Measurements from ENCODE around the gene ZNF337.

DNA sequence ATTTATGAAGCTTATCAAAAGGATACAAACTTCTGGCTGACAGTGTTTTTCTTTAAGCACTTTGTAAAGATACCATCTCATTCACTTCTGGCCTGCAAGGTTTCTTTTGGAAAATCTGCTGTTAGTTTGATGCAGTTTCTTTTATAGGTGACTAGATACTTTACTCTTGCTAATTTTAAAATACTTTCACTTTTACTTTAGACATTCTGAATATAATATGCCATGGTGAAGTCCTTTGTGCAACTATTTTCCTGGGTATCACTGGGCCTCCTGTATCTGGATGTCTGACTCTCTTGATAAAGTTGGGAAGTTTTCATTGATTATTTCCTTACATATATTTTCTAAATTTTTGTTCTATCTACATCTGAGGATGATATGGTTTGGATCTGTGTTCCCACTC is 29.0 kb upstream of the ZNF337 start:
- TF ChIP-seq, protein P1, sequence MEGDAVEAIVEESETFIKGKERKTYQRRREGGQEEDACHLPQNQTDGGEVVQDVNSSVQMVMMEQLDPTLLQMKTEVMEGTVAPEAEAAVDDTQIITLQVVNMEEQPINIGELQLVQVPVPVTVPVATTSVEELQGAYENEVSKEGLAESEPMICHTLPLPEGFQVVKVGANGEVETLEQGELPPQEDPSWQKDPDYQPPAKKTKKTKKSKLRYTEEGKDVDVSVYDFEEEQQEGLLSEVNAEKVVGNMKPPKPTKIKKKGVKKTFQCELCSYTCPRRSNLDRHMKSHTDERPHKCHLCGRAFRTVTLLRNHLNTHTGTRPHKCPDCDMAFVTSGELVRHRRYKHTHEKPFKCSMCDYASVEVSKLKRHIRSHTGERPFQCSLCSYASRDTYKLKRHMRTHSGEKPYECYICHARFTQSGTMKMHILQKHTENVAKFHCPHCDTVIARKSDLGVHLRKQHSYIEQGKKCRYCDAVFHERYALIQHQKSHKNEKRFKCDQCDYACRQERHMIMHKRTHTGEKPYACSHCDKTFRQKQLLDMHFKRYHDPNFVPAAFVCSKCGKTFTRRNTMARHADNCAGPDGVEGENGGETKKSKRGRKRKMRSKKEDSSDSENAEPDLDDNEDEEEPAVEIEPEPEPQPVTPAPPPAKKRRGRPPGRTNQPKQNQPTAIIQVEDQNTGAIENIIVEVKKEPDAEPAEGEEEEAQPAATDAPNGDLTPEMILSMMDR (IDR thresholded peaks at IDR 0.05) = no peak
- no peak for TF ChIP-seq POLR2A (IDR thresholded peaks at IDR 0.05)

Data from right lobe of liver (tissue), 4 donors.